ENCODE data around the gene MOXD1.

The MOXD1 gene

GRCh38 chr6:132341646-132342045 is 59.6 kb downstream of the MOXD1 start:
- H3K4me3 ChIP-seq (ENCODE audit: low read depth, low read length): no peak overlapping the region
- DNase-seq (ENCODE audit: low read depth): no peak
- TF ChIP-seq CTCF (IDR thresholded peaks at IDR 0.05; ENCODE audit: insufficient read depth, low read depth, low read length, missing control alignments): no peak

- H3K4me3 ChIP-seq (ENCODE audit: low read depth, low read length): no peak overlapping the region
- DNase-seq (ENCODE audit: low read depth): no peak
- TF ChIP-seq CTCF (IDR thresholded peaks at IDR 0.05; ENCODE audit: insufficient read depth, low read depth, low read length, missing control alignments): no peak
Observed at GRCh38 chr6:132334521-132334885, 66.8 kb downstream of the MOXD1 start.

- no peak overlapping the region for H3K4me3 ChIP-seq (ENCODE audit: low read depth, low read length)
- DNase-seq (ENCODE audit: low read depth): no peak
- TF ChIP-seq CTCF (IDR thresholded peaks at IDR 0.05; ENCODE audit: insufficient read depth, low read depth, low read length, missing control alignments): no peak
Observed at GRCh38 chr6:132333639-132334520, 67.4 kb downstream of the MOXD1 start.

GRCh38 chr6:132330759-132331158 is 70.5 kb downstream of the MOXD1 start:
- no peak for TF ChIP-seq CTCF (IDR thresholded peaks at IDR 0.05; ENCODE audit: insufficient read depth, low read depth, low read length, missing control alignments)
- DNase-seq (ENCODE audit: low read depth): no peak
- H3K4me3 ChIP-seq (ENCODE audit: low read depth, low read length): no peak overlapping the region

- H3K4me3 ChIP-seq (ENCODE audit: low read depth, low read length): no peak overlapping the region
- no peak for TF ChIP-seq CTCF (IDR thresholded peaks at IDR 0.05; ENCODE audit: insufficient read depth, low read depth, low read length, missing control alignments)
- DNase-seq (ENCODE audit: low read depth): no peak
Observed at GRCh38 chr6:132322398-132322797, 78.9 kb downstream of the MOXD1 start.

- peak; percentile 5 for DNase-seq (ENCODE audit: low read depth)
- H3K4me3 ChIP-seq (ENCODE audit: low read depth, low read length): no peak overlapping the region
- no peak for TF ChIP-seq CTCF (IDR thresholded peaks at IDR 0.05; ENCODE audit: insufficient read depth, low read depth, low read length, missing control alignments)
Observed at GRCh38 chr6:132320007-132320406, 81.3 kb downstream of the MOXD1 start.

- no peak for TF ChIP-seq CTCF (IDR thresholded peaks at IDR 0.05; ENCODE audit: insufficient read depth, low read depth, low read length, missing control alignments)
- no peak for DNase-seq (ENCODE audit: low read depth)
- no peak overlapping the region for H3K4me3 ChIP-seq (ENCODE audit: low read depth, low read length)
Observed at GRCh38 chr6:132316970-132317369, 84.3 kb downstream of the MOXD1 start.

Measured in GM12865 (cell line).